GM18907 (cell line): Measurements from ENCODE around the gene EXOC6.
"Not testable (repeated sequence)": the region's sequence is repeated elsewhere in the genome, so short reads cannot be mapped to it uniquely, and the experiment has no call there.

Source experiments
- ATAC-seq: cut with Tn5 transposase; IDR thresholded peaks from one replicate; pipeline ENCODE4 v1.9.1; 2021; ENCODE audit warnings: mild to moderate bottlenecking, moderate library complexity; ENCODE audit not compliant: unreplicated experiment

The EXOC6 gene

GRCh38 chr10:92876509-92877036 lies 28.3 kb downstream of the EXOC6 start:
- no peak for ATAC-seq

- no peak for ATAC-seq
These were observed 32.0 kb downstream of the EXOC6 start for GRCh38 chr10:92880233-92880861.

- no peak for ATAC-seq
These were observed 32.6 kb downstream of the EXOC6 start for GRCh38 chr10:92880917-92881316.

GRCh38 chr10:92886334-92886961 lies 38.1 kb downstream of the EXOC6 start:
- no peak for ATAC-seq

DNA sequence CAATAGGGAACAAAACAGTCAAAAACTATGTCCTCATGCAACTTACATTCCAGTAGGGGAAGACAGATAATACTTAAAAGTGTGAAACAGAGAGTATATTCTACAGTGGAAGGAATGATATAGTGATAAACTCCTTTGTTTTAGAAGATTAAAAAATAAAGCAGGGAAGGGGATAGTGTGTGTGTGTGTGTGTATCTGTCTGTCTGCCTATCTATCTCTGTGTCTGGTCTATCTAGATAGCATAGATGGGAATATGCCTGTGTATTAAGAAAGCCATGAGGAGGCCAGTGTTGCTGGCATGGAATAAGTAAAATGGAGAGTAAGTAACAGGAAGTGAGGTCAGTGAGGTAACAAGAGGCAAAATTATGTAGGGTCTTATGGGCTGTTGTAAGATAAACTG lies 42.2 kb downstream of the EXOC6 start:
- ATAC-seq = no peak

GRCh38 chr10:92891885-92892690 lies 43.8 kb downstream of the EXOC6 start:
- no peak for ATAC-seq

- no peak for ATAC-seq
These were observed 44.4 kb downstream of the EXOC6 start for GRCh38 chr10:92892691-92893054.

DNA sequence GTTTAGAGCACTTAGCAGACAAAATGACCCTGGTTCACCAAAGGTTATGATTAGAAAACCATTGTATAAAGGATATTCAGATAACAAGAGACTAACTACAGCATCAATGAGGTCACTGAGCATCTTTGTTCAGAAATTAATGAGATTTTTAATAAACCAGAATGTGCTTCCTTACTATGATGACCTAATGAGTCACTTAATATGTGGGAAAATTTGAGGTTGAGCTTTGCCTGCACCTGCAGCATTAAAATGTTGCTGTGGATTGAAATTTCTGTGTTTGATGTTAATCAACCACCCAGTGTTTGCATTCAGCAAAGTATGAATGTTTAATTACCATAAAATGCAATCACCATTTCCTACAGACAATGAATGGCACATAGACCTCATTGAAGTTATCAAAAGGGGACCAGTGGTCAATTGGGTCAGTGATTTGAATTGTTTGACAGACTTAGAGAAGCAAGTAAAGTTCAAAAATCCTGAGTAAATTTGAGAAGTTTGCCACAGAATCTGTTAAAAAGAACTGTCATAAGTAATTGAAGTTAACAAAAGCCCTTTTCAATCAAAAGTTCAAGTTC lies 45.8 kb downstream of the EXOC6 start:
- ATAC-seq = no peak

- ATAC-seq = no peak
These were observed 49.6 kb downstream of the EXOC6 start for GRCh38 chr10:92897916-92898315.

- no peak for ATAC-seq
These were observed 53.5 kb downstream of the EXOC6 start for GRCh38 chr10:92901819-92902251.

GRCh38 chr10:92903633-92904032 lies 55.3 kb downstream of the EXOC6 start:
- no peak for ATAC-seq

GRCh38 chr10:92907280-92907679 lies 59.0 kb downstream of the EXOC6 start:
- ATAC-seq = no peak

- not testable (repeated sequence) for ATAC-seq
These were observed 64.3 kb downstream of the EXOC6 start for GRCh38 chr10:92912631-92913030.

DNA sequence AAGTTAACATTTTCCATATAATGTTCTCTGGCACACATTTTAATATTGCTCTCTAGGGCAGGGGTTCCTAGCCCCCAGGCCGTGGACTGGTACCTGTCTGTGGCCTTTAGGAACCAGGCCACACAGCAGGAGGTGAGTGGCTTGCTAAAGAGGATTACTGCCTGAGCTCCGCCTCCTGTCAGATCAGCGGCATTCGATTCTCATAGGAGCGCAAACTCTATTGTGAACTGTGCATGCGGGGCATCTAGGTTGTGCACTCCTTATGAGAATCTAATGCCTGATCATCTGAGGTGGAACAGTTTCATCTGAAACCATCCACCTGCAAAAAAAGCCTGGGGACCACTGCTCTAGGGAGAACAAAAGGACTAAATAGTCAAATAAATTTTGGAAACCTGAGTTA lies 65.7 kb downstream of the EXOC6 start:
- ATAC-seq = no peak

- peak; percentile 74 for ATAC-seq
These were observed 66.4 kb downstream of the EXOC6 start for GRCh38 chr10:92914478-92915325.

DNA sequence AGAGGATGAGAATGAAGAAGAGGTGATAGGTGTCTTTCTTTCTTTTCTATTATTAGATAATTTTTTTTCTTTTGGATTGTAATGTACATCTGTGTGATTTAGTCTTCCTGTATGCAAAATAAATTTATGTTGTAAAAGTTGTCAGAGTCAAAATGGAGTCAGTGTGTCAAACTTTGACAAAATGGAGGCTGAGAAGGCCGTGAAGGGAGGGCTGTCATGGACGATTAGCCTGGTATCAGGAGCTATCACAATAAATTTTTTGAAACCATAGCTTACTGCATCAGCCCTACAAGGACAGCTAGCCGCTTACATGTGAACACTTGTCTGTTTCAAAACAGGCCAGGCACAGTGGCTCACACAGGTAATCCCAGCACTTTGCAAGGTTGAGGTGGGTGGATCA lies 67.6 kb downstream of the EXOC6 start:
- no peak for ATAC-seq

GRCh38 chr10:92916433-92916832 lies 68.1 kb downstream of the EXOC6 start:
- ATAC-seq = no peak

GRCh38 chr10:92918603-92919002 lies 70.3 kb downstream of the EXOC6 start:
- no peak for ATAC-seq

- ATAC-seq = no peak
These were observed 72.5 kb downstream of the EXOC6 start for GRCh38 chr10:92920866-92921265.

- no peak for ATAC-seq
These were observed 75.1 kb downstream of the EXOC6 start for GRCh38 chr10:92923416-92923815.

DNA sequence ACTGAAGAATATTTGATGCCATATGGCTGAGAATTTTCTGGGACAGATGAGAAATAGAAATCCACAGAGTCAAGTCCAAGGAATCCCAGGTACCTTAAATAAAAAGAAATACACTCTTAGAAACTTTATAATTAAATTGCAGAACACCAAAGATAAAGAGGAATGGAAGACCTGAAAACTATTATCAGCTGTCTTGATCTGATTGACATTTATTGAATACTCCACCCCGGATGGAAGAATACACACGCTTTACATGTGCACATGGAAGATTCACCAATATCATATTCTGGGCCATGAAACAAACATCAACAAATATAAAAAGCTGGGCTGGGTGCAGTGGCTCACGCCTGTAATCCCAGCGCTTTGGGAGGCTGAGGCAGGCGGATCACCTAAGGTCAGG lies 81.6 kb downstream of the EXOC6 start:
- no peak for ATAC-seq
